Activated CD4-positive, alpha-beta memory T cell treated with anti-CD3 and anti-CD28 coated beads for 36 hours (primary cell): ENCODE measurements around the gene TDP2. TPM values are rescaled to one million over a fixed set of nuclear protein-coding genes. Genes with fewer than 3 reads are reported as not detected.
"Not testable (repeated sequence)": the region's sequence is repeated elsewhere in the genome, so short reads cannot be mapped to it uniquely, and the experiment has no call there.

Source experiments
- CTCF ChIA-PET: fragments of 350-600 bp; sonication (Branson Sonifier 250); formaldehyde crosslinking; loops from one replicate; lab custom pipeline; 2021; ENCODE audit warnings: antibody characterized with exemption, inconsistent platforms; lab: Charles Lee
- POLR2A ChIA-PET: fragments of 350-600 bp; sonication (Branson Sonifier 250); formaldehyde crosslinking; loops from one replicate; lab custom pipeline; 2021; ENCODE audit warnings: antibody characterized with exemption; lab: Charles Lee
- DNase-seq: peaks from one replicate; pipeline ENCODE4 v3.0.0-alpha.2; 2020
- H3K27ac Mint-ChIP-seq: one replicate; pipeline ENCODE4 v1.8.0; 2021; ENCODE audit warnings: mixed read lengths
- H3K27me3 Mint-ChIP-seq: one replicate; pipeline ENCODE4 v1.8.0; 2021; ENCODE audit warnings: mixed read lengths
- H3K36me3 Mint-ChIP-seq: one replicate; pipeline ENCODE4 v1.8.0; 2021; ENCODE audit warnings: mixed read lengths
- H3K4me1 Mint-ChIP-seq: one replicate; pipeline ENCODE4 v1.8.0; 2021; ENCODE audit warnings: low read depth, mixed read lengths
- H3K4me3 Mint-ChIP-seq: one replicate; pipeline ENCODE4 v1.8.0; 2021; ENCODE audit warnings: mild to moderate bottlenecking, mixed read lengths
- H3K9me3 Mint-ChIP-seq: one replicate; pipeline ENCODE4 v1.8.0; 2021; ENCODE audit warnings: mixed read lengths
- intact Hi-C: fragments of 100-400 bp; cut with micrococcal nuclease; formaldehyde crosslinking; loops from one replicate; pipeline ENCODE4 v1.15.1; 2023
- total RNA-seq, 2 experiments: library from RNA; stranded (reverse); gene quantifications; one replicate each; pipeline ENCODE4 v1.2.3, GENCODE V29; 2021

The TDP2 gene
- total RNA-seq, 2 experiments from 2014 or later = 47.5 to 48.6 TPM

- Mint-ChIP-seq H3K27me3 (no peaks in the 10 kb centered on the region), H3K36me3 (peaks cover 48% of the 10 kb centered on the region), H3K27ac (no peak overlapping the region), H3K9me3 (no peaks in the 10 kb centered on the region), H3K4me1 (peaks cover 56% of the 10 kb centered on the region), H3K4me3 (no peak overlapping the region)
- POLR2A ChIA-PET = no interaction called here
- CTCF ChIA-PET = no interaction called here
- DNase-seq = no peak
- intact Hi-C loops = loop anchor here (10.0 kb wide), 1 partner anchor 167 kb away; the partner anchor contains the start of gene ALDH5A1
Measured at GRCh38 chr6:24662236-24662635, 4.5 kb downstream of the TDP2 start.

GRCh38 chr6:24661759-24662158, 4.9 kb downstream of the TDP2 start:
- H3K27me3 Mint-ChIP-seq, CTCF ChIA-PET, H3K27ac Mint-ChIP-seq, POLR2A ChIA-PET, H3K9me3 Mint-ChIP-seq, DNase-seq, H3K4me3 Mint-ChIP-seq: not testable (repeated sequence)
- intact Hi-C loops = loop anchor here (10.0 kb wide), 1 partner anchor 167 kb away; the partner anchor contains the start of gene ALDH5A1
- Mint-ChIP-seq H3K36me3 (peaks cover 47% of the 10 kb centered on the region), H3K4me1 (peaks cover 57% of the 10 kb centered on the region)

- no peak overlapping the region for H3K27ac Mint-ChIP-seq
- ChIA-PET CTCF (no interaction called here), POLR2A (no interaction called here)
- peaks cover 64% of the 10 kb centered on the region for H3K4me1 Mint-ChIP-seq
- no peaks in the 10 kb centered on the region for H3K27me3 Mint-ChIP-seq
- intact Hi-C loops = loop anchor here (10.0 kb wide), 1 partner anchor 165 kb away; the partner anchor contains the start of gene ALDH5A1
- H3K4me3 Mint-ChIP-seq = no peak overlapping the region
- H3K36me3 Mint-ChIP-seq = peaks cover 40% of the 10 kb centered on the region
- no peaks in the 10 kb centered on the region for H3K9me3 Mint-ChIP-seq
- DNase-seq = no peak
Measured at GRCh38 chr6:24660105-24660504, 6.6 kb downstream of the TDP2 start.

GRCh38 chr6:24659561-24659960, 7.1 kb downstream of the TDP2 start:
- Mint-ChIP-seq H3K36me3 (peaks cover 37% of the 10 kb centered on the region), H3K9me3 (no peaks in the 10 kb centered on the region), H3K27ac (no peak overlapping the region), H3K27me3 (no peaks in the 10 kb centered on the region), H3K4me3 (no peak overlapping the region), H3K4me1 (peaks cover 59% of the 10 kb centered on the region)
- DNase-seq = no peak
- ChIA-PET POLR2A (no interaction called here), CTCF (no interaction called here)
- intact Hi-C loops = no loop called here

- Mint-ChIP-seq H3K4me3 (no peak overlapping the region), H3K27ac (no peak overlapping the region), H3K27me3 (no peaks in the 10 kb centered on the region), H3K36me3 (peaks cover 35% of the 10 kb centered on the region), H3K9me3 (no peaks in the 10 kb centered on the region), H3K4me1 (peaks cover 54% of the 10 kb centered on the region)
- POLR2A ChIA-PET = no interaction called here
- no peak for DNase-seq
- CTCF ChIA-PET = no interaction called here
- intact Hi-C loops = no loop called here
Measured at GRCh38 chr6:24658573-24659560, 7.8 kb downstream of the TDP2 start.

- H3K4me3 Mint-ChIP-seq = no peak overlapping the region
- ChIA-PET CTCF (interaction anchor here (1.0 kb wide), 1 partner anchor 74 kb away, joined by 4 read pairs; no protein-coding TSS in a partner anchor), POLR2A (interaction anchor here (0.6 to 1.3 kb wide), 3 partner anchors 12 to 70 kb away, joined by 3 to 4 read pairs (median 3); partner anchors contain the start of genes ACOT13 and TDP2)
- no peak for DNase-seq
- no peaks in the 10 kb centered on the region for H3K9me3 Mint-ChIP-seq
- peak overlapping the region; percentile 46 for H3K27ac Mint-ChIP-seq
- intact Hi-C loops = no loop called here
- peaks cover 36% of the 10 kb centered on the region for H3K36me3 Mint-ChIP-seq
- no peaks in the 10 kb centered on the region for H3K27me3 Mint-ChIP-seq
- H3K4me1 Mint-ChIP-seq = peaks cover 32% of the 10 kb centered on the region
Measured at GRCh38 chr6:24655215-24655614, 11.5 kb downstream of the TDP2 start.

GRCh38 chr6:24650365-24650764, 16.3 kb downstream of the TDP2 start:
- CTCF ChIA-PET = interaction anchor here (0.9 kb wide), 1 partner anchor 69 kb away, joined by 4 read pairs; no protein-coding TSS in a partner anchor
- Mint-ChIP-seq H3K4me1 (peaks cover 15% of the 10 kb centered on the region), H3K36me3 (peaks cover 22% of the 10 kb centered on the region), H3K27ac (no peak overlapping the region), H3K27me3 (peaks cover 4% of the 10 kb centered on the region), H3K4me3 (no peak overlapping the region), H3K9me3 (no peaks in the 10 kb centered on the region)
- DNase-seq = no peak
- POLR2A ChIA-PET = no interaction called here
- intact Hi-C loops = no loop called here

- ChIA-PET POLR2A (no interaction called here), CTCF (interaction anchor here (0.9 kb wide), 1 partner anchor 69 kb away, joined by 4 read pairs; no protein-coding TSS in a partner anchor)
- DNase-seq = no peak
- Mint-ChIP-seq H3K9me3 (no peaks in the 10 kb centered on the region), H3K27ac (no peak overlapping the region), H3K27me3 (peaks cover 11% of the 10 kb centered on the region), H3K4me1 (peaks cover 16% of the 10 kb centered on the region), H3K4me3 (no peak overlapping the region), H3K36me3 (peaks cover 22% of the 10 kb centered on the region)
- intact Hi-C loops = no loop called here
Measured at GRCh38 chr6:24649691-24650090, 17.0 kb downstream of the TDP2 start.

- intact Hi-C loops = no loop called here
- H3K9me3 Mint-ChIP-seq = no peaks in the 10 kb centered on the region
Measured at GRCh38 chr6:24648276-24648675, 18.4 kb downstream of the TDP2 start.

GRCh38 chr6:24646771-24647170, 19.9 kb downstream of the TDP2 start:
- ChIA-PET CTCF (interaction anchor here (1.4 to 1.9 kb wide), 4 partner anchors 64 to 152 kb away, joined by 4 to 12 read pairs (median 6); partner anchors contain the start of gene ALDH5A1), POLR2A (interaction anchor here (1.3 kb wide), 1 partner anchor 19 kb away, joined by 4 read pairs; no protein-coding TSS in a partner anchor)
- DNase-seq = no peak
- intact Hi-C loops = loop anchor here (1.0 to 2.0 kb wide), 2 partner anchors 20 to 74 kb away; partner anchors contain the start of gene TDP2
- Mint-ChIP-seq H3K36me3 (peaks cover 4% of the 10 kb centered on the region), H3K9me3 (no peaks in the 10 kb centered on the region), H3K4me3 (peak overlapping the region; percentile 79), H3K4me1 (peaks cover 16% of the 10 kb centered on the region), H3K27me3 (peaks cover 17% of the 10 kb centered on the region), H3K27ac (peak overlapping the region; percentile 38)

More at GRCh38 chr6:24648276-24648675, 18.4 kb downstream of the TDP2 start:
- no peak for DNase-seq
- Mint-ChIP-seq H3K27ac (no peak overlapping the region), H3K36me3 (peaks cover 14% of the 10 kb centered on the region), H3K4me1 (peaks cover 16% of the 10 kb centered on the region), H3K27me3 (peaks cover 17% of the 10 kb centered on the region), H3K4me3 (no peak overlapping the region)
- CTCF ChIA-PET = no interaction called here
- POLR2A ChIA-PET = no interaction called here

- no peak for DNase-seq
- POLR2A ChIA-PET = interaction anchor here (0.6 kb wide), 1 partner anchor 23 kb away, joined by 4 read pairs; the partner anchor contains the start of gene ACOT13
- CTCF ChIA-PET = no interaction called here
- no peaks in the 10 kb centered on the region for H3K36me3 Mint-ChIP-seq
- H3K4me3 Mint-ChIP-seq = no peak overlapping the region
- H3K4me1 Mint-ChIP-seq = peaks cover 16% of the 10 kb centered on the region
- no peak overlapping the region for H3K27ac Mint-ChIP-seq
- peaks cover 17% of the 10 kb centered on the region for H3K27me3 Mint-ChIP-seq
- intact Hi-C loops = no loop called here
- no peaks in the 10 kb centered on the region for H3K9me3 Mint-ChIP-seq
Measured at GRCh38 chr6:24644377-24644776, 22.3 kb downstream of the TDP2 start.

GRCh38 chr6:24643920-24644319, 22.8 kb downstream of the TDP2 start:
- ChIA-PET POLR2A (no interaction called here), CTCF (no interaction called here)
- no peak overlapping the region for H3K4me3 Mint-ChIP-seq
- no peak overlapping the region for H3K27ac Mint-ChIP-seq
- peaks cover 16% of the 10 kb centered on the region for H3K4me1 Mint-ChIP-seq
- peaks cover 17% of the 10 kb centered on the region for H3K27me3 Mint-ChIP-seq
- H3K36me3 Mint-ChIP-seq = no peaks in the 10 kb centered on the region
- no peak for DNase-seq
- intact Hi-C loops = no loop called here
- no peaks in the 10 kb centered on the region for H3K9me3 Mint-ChIP-seq
